ENCODE results near the gene ALDH2. TPM values are rescaled to one million over a fixed set of nuclear protein-coding genes. Genes with fewer than 3 reads are reported as not detected.

The ALDH2 gene
- total and polyA plus RNA-seq, 7 donors, result 66.6 to 212 (median 135) TPM

DNA sequence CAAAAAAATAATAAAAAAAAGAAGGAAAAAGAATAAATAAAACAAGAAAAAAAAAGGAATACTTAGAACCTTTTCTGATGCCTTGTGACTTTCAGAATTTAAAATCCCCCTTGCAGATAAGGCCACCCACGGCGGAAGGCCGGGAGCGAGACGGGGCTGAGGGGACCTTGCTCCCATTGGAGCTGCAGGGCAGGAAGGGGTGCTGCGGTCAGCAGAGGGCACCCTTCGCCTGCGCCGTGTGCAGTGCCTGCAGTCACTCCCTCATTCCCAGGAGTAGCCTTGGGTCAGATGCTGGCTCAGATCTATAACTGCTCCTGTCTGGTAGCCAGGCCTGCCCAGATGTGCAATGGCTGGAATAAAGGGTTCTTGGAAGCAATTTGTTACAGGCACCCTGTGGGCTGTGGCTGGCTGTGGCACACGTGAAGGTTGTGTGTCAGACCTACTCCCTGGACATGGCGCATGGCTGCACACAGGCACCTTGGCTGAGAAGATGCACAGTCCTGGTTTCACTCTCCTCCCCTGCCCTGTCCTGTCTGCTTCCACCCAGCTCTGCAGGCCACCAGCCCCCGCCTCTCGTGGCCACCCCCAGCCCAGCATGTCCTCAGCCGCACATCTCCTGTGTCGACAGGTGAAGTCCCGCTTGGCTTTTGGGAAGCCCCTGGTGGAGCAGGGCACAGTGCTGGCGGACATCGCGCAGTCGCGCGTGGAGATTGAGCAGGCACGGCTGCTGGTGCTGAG lies 13.4 kb upstream of the ALDH2 start:
- Histone ChIP-seq H3K4me3 (no peak overlapping the region), H3K4me1 (peaks cover 25% of the 10 kb centered on the region), H3K9me3 (no peaks in the 10 kb centered on the region), H3K27me3 (ENCODE audit: insufficient read depth in 3 of 3, low read length in 2 of 3) (no peaks in the 10 kb centered on the region), H3K36me3 (ENCODE audit: insufficient read depth in 1 of 2, low read depth in 1 of 2) (peaks cover 2 to 63% of the 10 kb centered on the region in 2 donors), H3K27ac (peak overlapping the region; percentile 19)
- intact Hi-C loops (cut with DNase I), result loop anchor here (1.0 to 5.0 kb wide), 4 partner anchors 34 to 59 kb away; no protein-coding TSS in a partner anchor
- ATAC-seq (peak; percentile 88 to 92 (median 90)), DNase-seq (peak; percentile 68 to 83)
- TF ChIP-seq, protein P1, sequence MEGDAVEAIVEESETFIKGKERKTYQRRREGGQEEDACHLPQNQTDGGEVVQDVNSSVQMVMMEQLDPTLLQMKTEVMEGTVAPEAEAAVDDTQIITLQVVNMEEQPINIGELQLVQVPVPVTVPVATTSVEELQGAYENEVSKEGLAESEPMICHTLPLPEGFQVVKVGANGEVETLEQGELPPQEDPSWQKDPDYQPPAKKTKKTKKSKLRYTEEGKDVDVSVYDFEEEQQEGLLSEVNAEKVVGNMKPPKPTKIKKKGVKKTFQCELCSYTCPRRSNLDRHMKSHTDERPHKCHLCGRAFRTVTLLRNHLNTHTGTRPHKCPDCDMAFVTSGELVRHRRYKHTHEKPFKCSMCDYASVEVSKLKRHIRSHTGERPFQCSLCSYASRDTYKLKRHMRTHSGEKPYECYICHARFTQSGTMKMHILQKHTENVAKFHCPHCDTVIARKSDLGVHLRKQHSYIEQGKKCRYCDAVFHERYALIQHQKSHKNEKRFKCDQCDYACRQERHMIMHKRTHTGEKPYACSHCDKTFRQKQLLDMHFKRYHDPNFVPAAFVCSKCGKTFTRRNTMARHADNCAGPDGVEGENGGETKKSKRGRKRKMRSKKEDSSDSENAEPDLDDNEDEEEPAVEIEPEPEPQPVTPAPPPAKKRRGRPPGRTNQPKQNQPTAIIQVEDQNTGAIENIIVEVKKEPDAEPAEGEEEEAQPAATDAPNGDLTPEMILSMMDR (IDR thresholded peaks at IDR 0.05), result peak; percentile 89
- 62 to 67% (median 66%) methylated on average over 23 of the region's 23 CpGs for WGBS, 3 donors

DNA sequence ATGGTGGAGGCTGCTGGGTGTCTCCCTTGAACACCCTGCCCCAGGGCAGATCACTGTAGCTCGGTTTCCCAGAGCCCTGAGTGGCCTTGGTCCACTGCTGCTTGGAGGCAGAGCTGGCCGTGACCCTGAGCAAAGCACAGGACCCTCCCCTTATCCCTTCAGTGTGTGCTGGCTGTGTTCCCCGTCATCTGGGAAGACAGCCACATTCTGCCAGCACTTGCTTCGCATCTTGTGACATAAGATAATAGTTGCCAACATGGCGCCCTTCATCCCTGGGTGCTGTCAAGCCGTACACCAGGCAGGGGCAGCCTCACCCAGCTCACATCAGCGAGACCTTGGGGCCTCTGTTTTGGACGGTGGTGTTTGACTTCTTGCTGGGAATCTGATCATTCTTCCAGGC lies 12.1 kb upstream of the ALDH2 start:
- Histone ChIP-seq H3K9me3 (no peaks in the 10 kb centered on the region), H3K27ac (peak overlapping the region; percentile 19), H3K36me3 (ENCODE audit: insufficient read depth in 1 of 2, low read depth in 1 of 2) (peaks cover 2 to 49% of the 10 kb centered on the region in 2 donors), H3K27me3 (ENCODE audit: insufficient read depth in 3 of 3, low read length in 2 of 3) (no peaks in the 10 kb centered on the region), H3K4me3 (no peak overlapping the region), H3K4me1 (peaks cover 31% of the 10 kb centered on the region)
- TF ChIP-seq, protein P1 (IDR thresholded peaks at IDR 0.05), result no peak
- DNase-seq, result peak in 1 of 2 donors; percentile 56
- intact Hi-C loops (cut with DNase I), result loop anchor here in 1 of 2 donors (5.0 kb wide), 1 partner anchor 33 kb away; no protein-coding TSS in a partner anchor
- 42 to 56% (median 51%) methylated on average over 8 of the region's 8 CpGs for WGBS, 3 donors
- peak; percentile 11 to 47 (median 33) for ATAC-seq

DNA sequence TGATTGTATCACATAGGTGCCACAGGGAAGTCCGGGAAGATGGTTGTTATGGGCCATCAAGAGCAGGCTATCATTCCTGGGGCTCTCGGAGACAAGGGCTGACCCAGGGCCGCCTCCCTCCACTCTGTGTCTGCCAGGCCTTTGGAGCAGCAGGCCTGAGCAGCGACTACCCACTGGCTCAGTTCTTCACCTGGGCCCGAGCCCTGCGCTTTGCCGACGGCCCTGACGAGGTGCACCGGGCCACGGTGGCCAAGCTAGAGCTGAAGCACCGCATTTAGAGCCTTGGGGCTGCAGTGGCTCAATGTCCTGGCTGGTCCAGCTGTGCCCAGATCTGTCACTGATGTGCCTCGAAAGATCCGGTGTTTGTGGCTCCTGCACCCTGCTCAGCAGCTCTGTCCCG lies 10.5 kb upstream of the ALDH2 start:
- TF ChIP-seq, protein P1 (IDR thresholded peaks at IDR 0.05), result no peak
- Histone ChIP-seq H3K9me3 (no peaks in the 10 kb centered on the region), H3K27ac (no peak overlapping the region), H3K36me3 (ENCODE audit: insufficient read depth in 1 of 2, low read depth in 1 of 2) (peaks cover 2 to 34% of the 10 kb centered on the region in 2 donors), H3K27me3 (ENCODE audit: insufficient read depth in 3 of 3, low read length in 2 of 3) (no peaks in the 10 kb centered on the region), H3K4me3 (no peak overlapping the region), H3K4me1 (peaks cover 31% of the 10 kb centered on the region)
- intact Hi-C loops (cut with DNase I), result no loop called here
- WGBS, 3 donors, result 82 to 92% (median 92%) methylated on average over 15 of the region's 15 CpGs
- no peak for ATAC-seq
- DNase-seq, result peak in 1 of 2 donors; percentile 50

DNA sequence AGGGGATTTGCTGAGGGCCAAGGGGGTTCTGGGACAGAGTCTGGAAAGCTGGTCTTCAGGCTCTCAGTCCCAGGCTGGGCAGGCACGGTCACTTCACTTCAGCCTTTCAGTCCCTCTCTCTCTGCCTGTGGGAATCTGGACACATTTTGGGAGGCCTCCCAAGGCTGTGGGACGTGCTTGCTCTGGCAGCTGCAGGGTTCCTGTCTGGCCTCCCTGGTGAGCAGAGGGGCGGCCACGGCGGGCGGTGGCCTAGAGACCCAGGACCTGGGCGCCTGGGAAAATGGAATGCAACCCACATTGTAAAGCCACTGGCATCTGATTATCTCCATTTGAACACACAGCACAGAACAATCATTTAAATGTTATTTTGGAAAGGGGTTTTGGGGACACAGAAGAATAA lies 10.1 kb upstream of the ALDH2 start:
- H3K36me3 ChIP-seq (ENCODE audit: insufficient read depth in 1 of 2, low read depth in 1 of 2), result peaks cover 2 to 33% of the 10 kb centered on the region in 2 donors
- H3K27me3 ChIP-seq (ENCODE audit: insufficient read depth in 3 of 3, low read length in 2 of 3), result no peaks in the 10 kb centered on the region
- no peak overlapping the region for H3K4me3 ChIP-seq
- no peak overlapping the region for H3K27ac ChIP-seq
- H3K9me3 ChIP-seq, result no peaks in the 10 kb centered on the region
- 84 to 89% (median 85%) methylated on average over 7 of the region's 7 CpGs for WGBS, 3 donors
- ATAC-seq (no peak), DNase-seq (peak in 1 of 2 donors; percentile 41)
- H3K4me1 ChIP-seq, result peaks cover 31% of the 10 kb centered on the region
- intact Hi-C loops (cut with DNase I), result no loop called here
- TF ChIP-seq, protein P1 (IDR thresholded peaks at IDR 0.05), result no peak
